Measurements from ENCODE around the gene DBNL.

DNA sequence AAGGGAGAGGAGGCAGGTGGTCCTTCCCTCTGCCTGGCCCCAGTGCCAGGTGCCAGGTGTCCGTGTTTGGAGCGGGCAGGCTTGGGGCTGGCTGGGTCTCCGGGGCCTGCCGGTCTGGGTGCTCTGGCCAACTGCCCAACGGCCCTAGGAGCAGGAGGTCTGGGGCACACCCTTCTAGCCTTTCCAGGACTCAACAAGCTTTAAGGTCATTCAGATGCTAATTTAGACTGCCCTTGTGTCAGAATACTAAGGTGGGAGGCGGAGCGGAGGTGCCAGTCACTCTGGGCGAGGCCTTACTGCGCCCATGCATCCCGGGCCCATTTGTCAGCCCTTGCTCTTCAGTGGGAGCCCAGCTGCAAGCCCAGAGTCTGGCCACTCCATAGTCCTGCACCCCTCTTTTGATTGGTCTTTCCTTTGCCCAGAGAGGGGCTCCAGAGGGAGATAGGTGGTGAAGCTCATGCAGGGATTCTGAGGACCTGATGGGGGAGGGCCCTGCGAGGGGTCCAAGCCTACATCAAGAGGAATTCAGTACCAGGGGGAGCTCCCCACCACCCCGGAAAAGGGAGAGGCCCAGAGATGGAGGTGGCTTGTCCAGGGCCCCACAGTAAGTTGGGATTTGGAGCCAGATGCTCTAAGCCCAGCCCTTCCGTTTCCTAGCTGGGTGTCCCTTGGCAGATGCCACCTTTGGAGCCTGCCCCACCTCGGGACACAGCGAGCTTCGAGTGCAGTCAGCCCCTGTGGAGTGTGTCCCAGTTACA, 19.6 kb downstream of the DBNL start:
- TF ChIP-seq, protein P1, sequence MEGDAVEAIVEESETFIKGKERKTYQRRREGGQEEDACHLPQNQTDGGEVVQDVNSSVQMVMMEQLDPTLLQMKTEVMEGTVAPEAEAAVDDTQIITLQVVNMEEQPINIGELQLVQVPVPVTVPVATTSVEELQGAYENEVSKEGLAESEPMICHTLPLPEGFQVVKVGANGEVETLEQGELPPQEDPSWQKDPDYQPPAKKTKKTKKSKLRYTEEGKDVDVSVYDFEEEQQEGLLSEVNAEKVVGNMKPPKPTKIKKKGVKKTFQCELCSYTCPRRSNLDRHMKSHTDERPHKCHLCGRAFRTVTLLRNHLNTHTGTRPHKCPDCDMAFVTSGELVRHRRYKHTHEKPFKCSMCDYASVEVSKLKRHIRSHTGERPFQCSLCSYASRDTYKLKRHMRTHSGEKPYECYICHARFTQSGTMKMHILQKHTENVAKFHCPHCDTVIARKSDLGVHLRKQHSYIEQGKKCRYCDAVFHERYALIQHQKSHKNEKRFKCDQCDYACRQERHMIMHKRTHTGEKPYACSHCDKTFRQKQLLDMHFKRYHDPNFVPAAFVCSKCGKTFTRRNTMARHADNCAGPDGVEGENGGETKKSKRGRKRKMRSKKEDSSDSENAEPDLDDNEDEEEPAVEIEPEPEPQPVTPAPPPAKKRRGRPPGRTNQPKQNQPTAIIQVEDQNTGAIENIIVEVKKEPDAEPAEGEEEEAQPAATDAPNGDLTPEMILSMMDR (IDR thresholded peaks at IDR 0.05), result no peak
- no peak for TF ChIP-seq TCF7L2 (IDR thresholded peaks at IDR 0.05; ENCODE audit: low read depth, low read length)
- TF ChIP-seq POLR2AphosphoS5 (IDR thresholded peaks at IDR 0.05; ENCODE audit: low read depth, low read length), result peak; percentile 70; the same call in 1 of the 2 replicates
